GM12891 (cell line): ENCODE results near the gene TEX55.

Experiments used
- POLR2A ChIP-seq: IDR thresholded peaks from 2 replicates; pipeline ENCODE4 v1.6.1; 2011; ENCODE audit warnings: low read depth, low read length, control low read depth
- POLR2AphosphoS5 ChIP-seq: IDR thresholded peaks from 2 replicates; pipeline ENCODE4 v1.6.1; 2011; ENCODE audit warnings: low read depth, low read length, control low read depth
- POU2F2 ChIP-seq: IDR thresholded peaks from 2 replicates; pipeline ENCODE4 v1.6.1; 2011; ENCODE audit warnings: low read depth, mild to moderate bottlenecking, control low read depth, low read length, moderate library complexity
- SPI1 ChIP-seq: IDR thresholded peaks from 2 replicates; pipeline ENCODE4 v1.6.1; 2011; ENCODE audit warnings: low read depth, low read length, control low read depth
- TAF1 ChIP-seq: IDR thresholded peaks from 2 replicates; pipeline ENCODE4 v1.6.1; 2011; ENCODE audit warnings: low read depth, low read length, control low read depth

GRCh38 chr3:119157971-119158370 lies 12.0 kb downstream of the TEX55 start:
- no peak for TF ChIP-seq POLR2A
- TF ChIP-seq POLR2AphosphoS5, result no peak
- TF ChIP-seq TAF1, result no peak
- no peak for TF ChIP-seq SPI1
- no peak for TF ChIP-seq POU2F2
